ENCODE results near the gene NCR2.

The NCR2 gene

DNA sequence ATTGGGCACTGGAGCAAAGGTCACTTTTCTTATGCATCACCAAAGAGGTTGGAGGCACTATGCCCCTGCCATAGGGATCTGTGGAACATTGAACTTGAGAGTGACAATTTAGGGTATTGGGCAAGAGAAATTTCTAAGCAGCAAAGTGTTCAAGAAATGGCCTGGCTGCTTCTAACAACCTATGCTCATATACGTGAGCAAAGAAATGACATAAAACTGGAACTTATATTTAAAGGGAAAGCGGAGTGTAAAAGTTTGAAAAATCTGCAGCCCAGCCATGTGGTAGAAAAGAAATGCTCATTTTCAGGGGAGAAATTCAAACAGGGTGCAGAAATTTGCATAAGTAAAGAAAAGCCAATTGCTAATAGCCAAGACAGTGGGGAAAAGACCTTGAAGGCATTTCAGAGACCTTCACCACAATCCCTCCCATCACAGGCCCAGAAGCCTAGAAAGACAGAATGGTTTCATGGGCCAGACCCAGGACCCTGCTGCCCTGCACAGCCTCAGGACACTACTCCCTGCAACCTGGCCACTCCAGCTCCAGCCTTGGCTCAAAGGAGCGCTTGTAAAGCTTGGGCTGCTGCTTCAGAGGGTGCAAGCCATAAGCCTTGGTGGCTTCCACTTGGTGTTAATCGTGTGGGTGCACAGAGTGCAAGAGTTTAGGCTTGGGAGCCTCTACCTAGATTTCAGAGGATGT, 24.4 kb downstream of the NCR2 start:
- no peak for DNase-seq

- DNase-seq: no peak
Observed at GRCh38 chr6:41360314-41360685, 24.9 kb downstream of the NCR2 start.

DNA sequence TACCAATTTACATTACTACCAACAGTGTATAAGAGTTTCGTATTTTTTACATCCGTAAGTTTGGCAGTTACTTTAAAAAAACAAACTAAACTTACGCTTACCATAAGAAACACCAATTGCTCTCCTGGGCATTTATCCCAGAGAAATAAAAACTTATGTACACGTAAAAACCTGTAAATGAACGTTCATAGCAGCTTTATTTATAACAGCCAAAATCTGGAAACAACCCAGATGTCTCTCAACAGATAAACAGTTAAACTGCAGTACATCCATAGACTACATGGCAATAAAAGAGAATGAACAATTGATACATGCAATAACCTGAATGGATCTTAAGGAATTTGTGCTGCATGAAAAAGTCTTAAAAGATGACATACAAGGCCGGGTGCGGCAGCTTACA, 30.7 kb downstream of the NCR2 start:
- no peak for DNase-seq

DNA sequence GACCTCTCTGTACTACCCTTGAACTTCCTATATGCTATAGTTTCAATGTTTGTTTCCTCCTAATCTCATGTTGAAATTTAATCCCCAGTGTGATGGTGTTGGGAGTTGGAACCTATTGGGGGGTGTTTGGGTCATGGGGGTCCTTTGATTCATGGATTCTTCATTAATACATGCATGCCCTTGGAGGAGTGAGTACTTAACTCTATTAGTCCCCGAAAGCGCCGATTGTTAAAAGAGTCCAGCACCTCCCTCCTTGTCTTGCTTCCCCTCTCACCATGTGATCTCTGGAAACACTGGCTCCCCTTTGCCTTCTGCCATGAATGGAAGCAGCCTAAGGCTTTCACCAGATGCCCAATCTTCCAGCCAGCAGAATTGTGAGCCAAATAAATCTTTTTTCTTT, 31.7 kb downstream of the NCR2 start:
- DNase-seq: no peak

DNA sequence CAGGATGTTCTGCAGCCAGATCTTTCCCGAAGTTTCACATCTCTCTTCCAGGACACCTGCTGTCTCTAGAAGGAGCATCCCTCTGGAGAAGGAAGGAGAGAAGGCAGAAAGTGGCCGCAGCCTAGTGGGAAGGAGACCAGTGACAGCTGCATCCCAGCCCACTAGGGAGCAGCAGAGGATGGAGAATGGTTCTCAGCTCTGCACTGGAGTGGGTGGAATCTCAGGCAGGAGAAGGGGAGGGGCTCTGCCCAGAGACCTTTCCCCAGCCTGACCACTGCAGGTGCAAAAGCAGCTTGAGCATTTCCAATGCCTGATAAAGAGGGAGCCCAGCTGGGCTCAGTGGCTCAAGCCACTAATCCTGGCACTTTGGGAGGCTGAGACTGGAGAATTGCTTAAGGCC, 32.3 kb downstream of the NCR2 start:
- no peak for DNase-seq

DNA sequence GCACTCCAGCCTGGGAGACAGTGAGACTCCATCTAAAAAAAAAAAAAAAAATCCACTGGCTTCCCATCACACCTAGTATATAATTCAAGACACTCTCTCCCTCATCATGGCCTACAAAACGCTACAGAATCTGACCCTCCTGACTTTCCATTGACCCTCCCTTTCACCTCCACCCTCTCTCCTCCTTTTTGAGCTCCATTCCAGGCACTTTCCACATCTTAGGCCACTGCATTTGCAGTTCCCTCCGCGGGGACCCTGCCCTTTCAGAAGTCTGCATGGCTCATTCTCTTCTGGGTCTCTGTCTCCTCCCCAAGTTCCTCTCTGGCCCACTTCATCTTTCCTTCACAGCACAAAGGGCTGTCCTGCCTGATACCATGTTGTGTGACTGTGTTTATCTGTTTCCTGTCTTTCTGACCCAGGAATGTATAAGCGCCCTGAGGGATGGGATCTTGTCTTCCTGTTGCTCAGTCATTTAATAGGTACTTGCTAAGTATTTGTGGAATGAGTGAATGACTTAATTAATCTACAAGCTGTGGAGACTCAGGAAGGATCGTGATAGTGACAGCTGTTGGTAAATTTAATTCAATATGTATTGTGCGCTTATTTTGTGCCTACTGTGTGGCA, 35.2 kb downstream of the NCR2 start:
- no peak for DNase-seq

DNA sequence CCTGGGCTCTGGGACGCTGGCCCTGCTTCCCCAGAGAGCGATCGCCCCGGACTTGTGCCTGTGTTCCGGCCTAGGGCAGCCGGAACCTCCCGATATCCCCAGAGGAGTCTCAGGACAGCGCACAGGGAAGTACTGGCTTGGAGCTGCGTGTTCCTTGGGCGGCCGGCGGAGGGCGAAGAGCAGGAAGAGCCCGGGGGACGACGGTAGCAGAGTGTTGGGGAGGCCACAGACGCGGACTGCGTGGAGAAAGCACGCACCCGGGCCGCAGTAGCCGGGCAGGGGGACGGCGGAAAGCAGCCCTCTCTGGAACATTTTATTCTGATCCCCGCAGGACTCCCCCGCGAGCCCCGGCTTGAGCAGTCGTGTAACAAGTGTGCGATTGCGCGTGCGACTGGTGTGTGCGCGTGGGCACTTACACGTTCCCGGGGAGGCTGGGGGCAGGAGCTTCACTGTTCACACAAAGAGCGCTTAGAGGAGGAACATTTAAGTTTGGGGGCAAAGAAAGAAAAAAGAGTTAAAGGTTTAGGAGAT, 36.1 kb downstream of the NCR2 start:
- no peak for DNase-seq

GRCh38 chr6:41371992-41372831, 36.8 kb downstream of the NCR2 start:
- DNase-seq: no peak

GRCh38 chr6:41372832-41373626, 37.6 kb downstream of the NCR2 start:
- no peak for DNase-seq

- DNase-seq: no peak
Observed at GRCh38 chr6:41373627-41373918, 38.2 kb downstream of the NCR2 start.

GRCh38 chr6:41373919-41374617, 38.7 kb downstream of the NCR2 start:
- DNase-seq: no peak

DNA sequence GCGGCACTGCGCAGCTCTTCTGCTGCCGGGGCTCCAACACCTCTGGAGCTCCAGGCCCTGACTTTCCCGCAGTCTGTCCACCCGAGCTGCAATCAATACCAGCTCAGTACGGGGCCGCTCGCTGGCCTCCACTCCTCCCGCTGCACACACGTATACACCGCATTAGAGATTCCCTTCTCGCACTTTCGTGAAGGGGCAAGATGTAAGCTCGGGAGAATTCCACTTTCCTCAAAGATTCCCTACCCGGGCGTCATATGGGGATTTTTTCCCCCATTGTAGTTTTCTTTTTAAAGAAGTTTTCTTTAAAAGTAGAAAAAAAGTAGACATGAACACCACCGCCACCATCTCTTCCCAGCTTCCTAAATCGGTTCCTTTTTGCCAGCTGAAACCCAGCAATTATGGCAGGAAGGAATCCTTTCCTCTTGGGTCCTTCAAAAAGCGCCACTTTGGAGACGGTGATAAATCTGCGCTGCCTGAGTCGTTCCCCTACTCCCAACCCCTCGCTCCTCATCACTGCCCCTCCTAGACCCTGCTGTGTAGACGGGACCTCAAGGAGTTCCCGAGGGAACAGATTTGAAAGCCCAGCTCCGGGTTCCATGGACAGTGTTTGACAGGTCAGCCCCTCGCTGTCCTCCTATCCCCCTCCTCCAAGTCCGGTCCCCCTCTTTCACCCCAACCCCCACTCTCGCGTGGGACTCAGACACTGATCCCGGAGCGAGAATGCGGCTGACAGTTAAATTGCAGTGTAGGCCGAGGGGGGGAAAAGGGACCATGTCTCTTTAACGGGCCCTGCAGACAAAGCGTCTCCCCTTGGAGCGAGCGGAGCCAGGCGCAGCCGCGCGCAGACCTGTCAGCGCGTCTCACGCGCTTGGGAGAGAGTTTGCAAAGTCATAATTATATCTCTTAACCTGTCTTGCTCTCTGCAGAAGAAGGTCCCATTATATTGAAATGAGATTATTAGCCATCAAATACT, 39.5 kb downstream of the NCR2 start:
- no peak for DNase-seq

DNA sequence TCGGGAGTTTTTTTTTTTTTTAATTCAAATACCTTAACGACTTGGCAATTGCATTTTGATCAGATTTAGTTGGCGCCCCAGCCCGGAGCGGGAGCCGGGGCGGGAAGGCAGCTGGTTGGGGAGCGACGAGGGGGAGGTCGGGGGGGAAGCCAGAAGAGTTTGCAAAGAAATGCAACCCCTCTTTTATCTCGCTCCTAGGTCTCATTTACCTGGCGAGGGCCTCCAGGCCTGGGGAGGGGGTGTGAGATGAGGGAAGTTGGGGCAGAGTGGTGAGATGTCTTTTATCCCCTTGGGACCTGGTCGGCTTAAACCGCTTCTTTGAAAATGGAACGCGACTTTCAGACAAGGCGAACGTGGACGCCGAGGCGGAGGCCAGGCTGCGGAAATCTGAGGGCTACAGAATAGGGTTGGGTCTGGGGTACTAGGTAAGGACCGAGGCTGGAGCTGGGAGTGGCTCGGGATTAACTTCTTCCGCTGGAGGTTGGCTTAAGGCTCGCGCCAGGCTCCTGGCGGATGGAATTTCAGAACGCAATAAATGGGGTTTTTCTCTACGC, 40.3 kb downstream of the NCR2 start:
- no peak for DNase-seq

DNA sequence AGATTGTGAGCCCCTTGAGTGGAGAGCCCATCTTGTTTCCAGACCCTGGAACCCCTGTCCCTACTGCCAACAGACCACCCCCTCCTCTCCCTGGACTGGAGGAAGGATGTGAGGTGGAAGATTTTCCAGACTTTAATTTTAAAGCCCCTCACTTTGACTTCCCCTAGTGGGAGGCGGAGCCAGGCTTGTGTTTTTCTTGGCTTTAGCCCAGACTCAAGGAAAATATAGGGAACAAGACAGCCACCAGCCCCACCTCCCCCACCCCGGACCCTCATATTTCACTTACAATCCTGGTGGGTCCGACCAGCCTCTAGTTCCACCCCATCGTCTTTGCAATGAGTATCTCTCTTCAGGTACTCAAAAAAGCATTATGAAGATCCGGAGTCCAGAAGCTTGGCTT, 40.8 kb downstream of the NCR2 start:
- DNase-seq: no peak

DNA sequence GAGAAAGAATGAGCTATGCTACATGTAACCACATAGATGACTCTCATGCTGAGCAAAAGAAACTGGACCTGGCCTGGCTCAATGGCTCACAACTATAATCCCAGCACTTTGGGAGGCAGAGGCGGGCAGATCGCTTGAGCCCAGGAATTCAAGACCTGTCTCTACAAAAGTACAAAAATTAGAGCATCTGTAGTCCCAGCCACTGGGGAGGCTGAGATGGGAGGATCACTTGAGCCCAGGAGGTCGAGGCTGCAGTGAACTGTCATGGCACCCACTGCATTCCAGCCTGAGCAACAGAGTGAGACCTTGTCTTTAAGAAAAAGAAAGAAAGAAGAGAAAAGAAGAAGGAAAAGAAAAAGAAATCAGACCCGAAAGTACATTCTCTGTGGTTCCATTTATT, 41.7 kb downstream of the NCR2 start:
- no peak for DNase-seq

DNA sequence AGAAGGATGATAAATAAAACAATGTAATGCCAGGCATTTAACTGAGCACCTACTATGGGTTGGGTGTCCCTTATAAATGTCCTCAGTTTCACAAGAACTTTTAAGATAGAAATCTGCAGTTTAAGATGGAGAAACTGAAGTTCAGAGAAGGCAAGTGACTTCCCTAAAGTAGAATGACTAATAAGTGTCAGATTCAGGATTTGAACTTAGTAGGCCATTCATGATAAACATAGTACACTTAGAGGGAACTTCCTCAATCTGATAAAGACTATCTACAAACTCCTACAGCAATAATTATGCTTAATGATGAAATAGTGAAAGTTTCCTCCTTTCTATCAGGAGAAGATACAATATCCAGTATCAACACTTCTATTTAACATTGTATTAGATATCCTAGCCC, 43.9 kb downstream of the NCR2 start:
- DNase-seq: no peak

- no peak for DNase-seq
Observed at GRCh38 chr6:41386594-41386993, 51.2 kb downstream of the NCR2 start.

DNA sequence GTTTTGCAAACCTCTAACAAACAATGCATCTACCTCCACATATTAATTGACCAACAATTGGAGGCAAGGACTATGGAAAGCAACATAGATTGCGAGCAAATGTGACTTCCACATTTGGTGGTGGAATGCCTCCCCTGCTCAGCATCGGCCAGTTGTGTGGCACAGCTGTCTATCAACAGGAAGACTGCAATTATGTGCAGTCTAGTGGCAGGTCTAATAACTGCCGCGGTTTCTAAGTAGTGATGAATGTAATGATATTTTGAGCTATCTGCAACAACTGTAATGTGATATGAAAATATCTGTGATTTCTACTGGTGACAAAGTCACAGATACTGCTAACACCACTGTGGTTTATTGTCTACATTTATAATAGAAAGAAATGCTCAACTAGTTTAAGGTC, 56.8 kb downstream of the NCR2 start:
- DNase-seq: no peak

DNA sequence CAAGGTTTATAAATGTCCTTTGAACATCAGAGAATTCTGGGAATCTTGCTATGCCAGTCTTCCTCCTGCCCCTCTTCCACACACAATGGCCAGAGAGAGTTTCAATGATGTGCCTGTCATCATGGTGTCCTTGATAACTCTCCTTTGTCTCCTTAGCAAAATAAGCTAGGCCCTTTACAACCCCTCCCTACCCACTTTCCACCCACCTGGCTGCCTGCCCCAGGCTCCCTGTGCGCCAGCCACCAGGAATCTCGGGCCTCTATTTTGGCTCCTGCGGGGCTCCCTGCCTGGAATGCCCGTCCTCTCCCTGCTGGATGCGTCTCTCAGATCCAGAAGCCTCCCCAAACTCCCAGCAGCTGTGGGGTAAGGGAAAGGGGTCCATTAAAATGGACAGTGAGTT, 60.9 kb downstream of the NCR2 start:
- no peak for DNase-seq

DNA sequence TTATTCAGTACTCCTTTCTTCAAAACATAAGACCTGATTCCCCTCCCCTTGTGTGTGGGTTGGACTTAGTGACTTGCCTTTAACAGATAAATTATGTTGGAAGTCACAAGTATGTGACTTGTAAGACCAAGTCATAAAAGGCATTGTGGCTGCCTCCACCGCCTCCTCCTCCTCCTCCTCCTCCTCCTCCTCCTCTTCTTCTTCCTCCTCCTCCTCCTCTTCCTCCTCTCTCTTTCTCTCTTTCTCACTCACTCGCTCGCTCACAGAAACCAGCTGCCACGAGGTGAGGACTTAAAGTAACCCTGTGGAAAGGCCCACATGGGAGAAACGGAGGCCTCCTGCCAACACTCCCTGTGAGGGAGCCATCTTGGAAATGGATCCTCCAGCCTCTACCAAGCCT, 64.0 kb downstream of the NCR2 start:
- DNase-seq: no peak
